Hepatocyte (in vitro differentiated cells): ENCODE measurements around the gene DAP. TPM values are rescaled to one million over a fixed set of nuclear protein-coding genes. Genes with fewer than 3 reads are reported as not detected.
"Not testable (repeated sequence)": the region's sequence is repeated elsewhere in the genome, so short reads cannot be mapped to it uniquely, and the experiment has no call there.

Experiments used
- DNase-seq: peaks from one replicate; pipeline ENCODE4 v3.0.0-alpha.2; 2016; ENCODE audit warnings: low spot score
- H2AFZ ChIP-seq: fragments of 200-600 bp; sonication (generic); 2 replicates; pipeline ENCODE4 v1.6.0; 2016; ENCODE audit warnings: antibody characterized with exemption, mild to moderate bottlenecking
- H3K27ac ChIP-seq: fragments of 200-600 bp; sonication (generic); 2 replicates; pipeline ENCODE4 v1.5.1; 2016; ENCODE audit warnings: mild to moderate bottlenecking
- H3K27me3 ChIP-seq: fragments of 200-600 bp; sonication (generic); 2 replicates; pipeline ENCODE4 v1.6.1; 2016
- H3K36me3 ChIP-seq: fragments of 200-600 bp; sonication (generic); replicated peaks from 2 replicates; pipeline ENCODE4 v1.5.1; 2016; ENCODE audit warnings: low read depth; ENCODE audit not compliant: insufficient read depth
- H3K4me1 ChIP-seq: fragments of 200-600 bp; sonication (generic); 2 replicates; pipeline ENCODE4 v1.5.1; 2016; ENCODE audit warnings: mild to moderate bottlenecking, moderate library complexity; ENCODE audit not compliant: insufficient read depth
- H3K4me2 ChIP-seq: fragments of 200-600 bp; sonication (generic); 2 replicates; pipeline ENCODE4 v1.6.0; 2016
- H3K4me3 ChIP-seq: fragments of 200-600 bp; sonication (generic); 2 replicates; pipeline ENCODE4 v1.5.1; 2016; ENCODE audit warnings: mild to moderate bottlenecking
- H3K79me2 ChIP-seq: fragments of 200-600 bp; sonication (generic); 2 replicates; pipeline ENCODE4 v1.6.0; 2017; ENCODE audit warnings: mild to moderate bottlenecking
- H3K9me2 ChIP-seq: fragments of 200-600 bp; sonication (generic); replicated peaks from 2 replicates; pipeline ENCODE4 v1.6.0; 2017; ENCODE audit warnings: mild to moderate bottlenecking; ENCODE audit not compliant: insufficient read depth
- H3K9me3 ChIP-seq: fragments of 200-600 bp; sonication (generic); 2 replicates; pipeline ENCODE4 v1.5.1; 2016; ENCODE audit warnings: low read depth, mild to moderate bottlenecking
- H4K20me1 ChIP-seq: fragments of 200-600 bp; sonication (generic); 2 replicates; pipeline ENCODE4 v1.6.0; 2016; ENCODE audit warnings: mild to moderate bottlenecking; ENCODE audit not compliant: insufficient read depth, poor library complexity, severe bottlenecking
- CTCF ChIP-seq: fragments of 200-600 bp; sonication (generic); IDR thresholded peaks from 2 replicates; pipeline ENCODE4 v1.5.1; 2016; ENCODE audit warnings: antibody characterized with exemption, mild to moderate bottlenecking; ENCODE audit not compliant: poor library complexity
- EZH2 ChIP-seq: fragments of 200-600 bp; sonication (generic); IDR thresholded peaks from 2 replicates; pipeline ENCODE4 v1.6.1; 2016; ENCODE audit warnings: antibody characterized with exemption, mild to moderate bottlenecking, borderline replicate concordance
- EZH2phosphoT487 ChIP-seq: fragments of 200-600 bp; sonication (generic); IDR thresholded peaks from one replicate; pipeline ENCODE4 v1.6.1; 2018; ENCODE audit warnings: antibody characterized with exemption, mild to moderate bottlenecking, low read depth, moderate library complexity; ENCODE audit not compliant: unreplicated experiment, severe bottlenecking
- WGBS: methylation state at CpG from one replicate; pipeline ENCODE4 v1.1.6; 2016; ENCODE audit warnings: low lambda C conversion rate; ENCODE audit errors: missing lambda C conversion rate; 5-methylcytosine and 5-hydroxymethylcytosine counted together
- polyA plus RNA-seq: library from polyadenylated mRNA; unstranded; fragments of >200 nt; fragmentation: Nextera tagmentation; extraction: Ambion mirVana; gene quantifications from 2 replicates; pipeline ENCODE4 v1.2.1, GENCODE V29; 2016
- total RNA-seq: library from RNA; depleted of rRNA; stranded (reverse); fragments of >200 nt; gene quantifications from 2 replicates; pipeline ENCODE4 v1.2.3, GENCODE V29; 2014

Gene DAP
- total and polyA plus RNA-seq, 2 experiments from 2014 or later = 74.8 to 196 TPM

DNA sequence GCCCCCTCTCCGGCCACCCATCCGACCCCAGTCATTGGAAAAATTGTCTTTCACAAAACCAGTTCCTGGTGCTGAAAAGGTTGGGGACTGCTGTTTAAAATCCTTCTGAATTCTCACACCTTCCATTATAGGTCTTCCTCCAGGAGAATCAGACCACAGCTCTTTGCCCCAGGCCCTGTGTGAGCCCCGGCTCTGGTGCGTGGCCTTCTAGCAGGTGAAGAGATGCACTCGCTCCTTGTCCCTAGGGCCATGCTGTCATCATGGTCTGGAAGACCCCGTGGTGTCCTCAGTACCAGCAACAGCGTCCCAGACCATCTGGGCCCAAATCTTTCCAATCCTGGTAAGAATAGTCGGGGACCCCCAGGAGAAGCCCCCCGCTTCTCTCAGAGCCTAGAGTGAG is 95.2 kb downstream of the DAP start:
- H3K27ac ChIP-seq = no peak overlapping the region

DNA sequence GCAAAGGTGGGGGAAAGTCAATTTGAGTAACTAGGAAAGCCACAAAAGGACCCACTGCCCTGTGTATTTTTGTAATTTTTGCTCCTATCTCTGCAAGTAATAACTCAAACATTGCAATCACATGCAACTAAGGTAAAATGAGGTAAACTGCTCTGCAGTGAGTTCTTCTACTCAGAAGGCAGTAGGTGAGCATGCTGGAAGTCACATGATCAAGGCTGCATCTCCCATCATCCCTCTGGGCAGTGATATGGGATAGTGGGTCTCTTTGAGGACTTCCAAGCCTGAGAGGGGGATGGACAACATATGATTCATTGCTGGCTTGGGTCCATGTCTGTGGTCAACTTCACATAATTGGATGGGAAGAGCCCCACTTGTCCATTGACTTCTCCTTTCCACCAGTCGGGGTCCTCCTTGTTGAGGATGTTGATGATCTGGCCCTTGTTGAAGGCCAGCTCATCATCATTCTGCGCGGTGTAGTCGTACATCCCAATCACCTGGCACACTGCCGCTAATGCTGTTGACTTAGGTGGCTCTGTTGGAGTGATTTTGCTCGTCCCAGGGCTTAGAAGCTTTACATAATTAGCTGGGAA is 96.8 kb downstream of the DAP start:
- not testable (repeated sequence) for H3K27me3 ChIP-seq, H3K4me1 ChIP-seq, H2AFZ ChIP-seq, H3K79me2 ChIP-seq, H3K9me2 ChIP-seq, H3K27ac ChIP-seq, DNase-seq, H3K4me2 ChIP-seq, H3K9me3 ChIP-seq, H3K4me3 ChIP-seq, H4K20me1 ChIP-seq, H3K36me3 ChIP-seq
- 94% methylated on average over 6 of the region's 6 CpGs for WGBS

More for the DNA sequence above, 95.2 kb downstream of the DAP start:
- no peak overlapping the region for H3K4me2 ChIP-seq
- no peak for DNase-seq
- H3K4me1 ChIP-seq = peaks cover 6% of the 10 kb centered on the region
- H4K20me1 ChIP-seq = no peaks in the 10 kb centered on the region
- no peaks in the 10 kb centered on the region for H3K9me2 ChIP-seq
- TF ChIP-seq EZH2 = no peak
- TF ChIP-seq EZH2phosphoT487 = no peak
- no peak for TF ChIP-seq CTCF
- no peak overlapping the region for H2AFZ ChIP-seq
- no peaks in the 10 kb centered on the region for H3K79me2 ChIP-seq
- H3K36me3 ChIP-seq = no peaks in the 10 kb centered on the region
- H3K4me3 ChIP-seq = no peak overlapping the region
- H3K9me3 ChIP-seq = no peaks in the 10 kb centered on the region
- H3K27me3 ChIP-seq = no peaks in the 10 kb centered on the region
- 87% methylated on average over 9 of the region's 9 CpGs for WGBS

DNA sequence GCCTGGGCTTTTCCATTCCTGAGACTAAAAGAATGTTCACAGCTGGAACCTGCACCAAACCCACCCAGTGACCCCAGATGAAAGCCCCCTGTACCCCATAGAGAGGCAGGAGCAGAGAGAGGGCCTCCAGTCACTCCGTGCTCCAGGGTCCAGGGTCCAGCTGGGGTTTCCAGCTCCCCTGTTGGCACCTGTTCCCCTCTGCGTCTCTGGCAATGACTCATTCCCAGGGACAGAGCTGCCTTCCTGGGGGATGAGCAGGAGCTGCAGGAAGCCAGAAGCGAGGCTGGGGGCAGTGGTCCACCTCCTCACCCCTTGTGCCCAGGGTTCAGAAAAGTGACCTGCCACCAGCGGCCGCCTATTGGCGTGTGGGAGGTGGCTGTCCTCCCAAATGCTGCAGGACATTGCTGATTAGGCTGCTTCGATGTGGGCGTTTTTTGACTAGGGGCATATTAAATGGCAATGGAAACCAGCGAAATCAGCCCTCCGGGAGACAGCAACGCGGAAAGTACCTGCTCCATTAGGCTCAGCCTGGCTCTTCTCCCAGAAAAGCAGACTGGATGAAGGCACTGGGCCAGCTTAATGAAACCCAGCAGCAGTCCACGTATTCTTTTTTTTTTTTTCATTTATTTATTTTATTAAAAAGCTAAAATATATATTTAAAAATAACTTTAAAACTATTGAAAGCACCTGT is 97.4 kb downstream of the DAP start:
- Histone ChIP-seq H3K9me2 (no peaks in the 10 kb centered on the region), H3K4me2 (no peak overlapping the region), H3K36me3 (no peaks in the 10 kb centered on the region), H4K20me1 (no peaks in the 10 kb centered on the region), H2AFZ (no peak overlapping the region), H3K27me3 (no peaks in the 10 kb centered on the region), H3K79me2 (no peaks in the 10 kb centered on the region), H3K9me3 (no peaks in the 10 kb centered on the region), H3K4me3 (no peak overlapping the region), H3K27ac (no peak overlapping the region), H3K4me1 (peaks cover 6% of the 10 kb centered on the region)
- TF ChIP-seq CTCF (no peak), EZH2phosphoT487 (no peak), EZH2 (no peak)
- 65% methylated on average over 13 of the region's 13 CpGs for WGBS
- peak; percentile 35 for DNase-seq

GRCh38 chr5:10662661-10663488 is 98.2 kb downstream of the DAP start:
- H3K4me2 ChIP-seq = no peak overlapping the region
- H3K4me3 ChIP-seq = no peak overlapping the region
- H2AFZ ChIP-seq = no peak overlapping the region
- H3K27me3 ChIP-seq = no peaks in the 10 kb centered on the region
- H3K27ac ChIP-seq = no peak overlapping the region
- DNase-seq = no peak
- no peaks in the 10 kb centered on the region for H4K20me1 ChIP-seq
- no peak for TF ChIP-seq EZH2phosphoT487
- TF ChIP-seq CTCF = no peak
- H3K9me2 ChIP-seq = no peaks in the 10 kb centered on the region
- no peaks in the 10 kb centered on the region for H3K9me3 ChIP-seq
- H3K79me2 ChIP-seq = no peaks in the 10 kb centered on the region
- H3K36me3 ChIP-seq = no peaks in the 10 kb centered on the region
- WGBS = 89% methylated on average over 10 of the region's 10 CpGs
- H3K4me1 ChIP-seq = peaks cover 6% of the 10 kb centered on the region
